ENCODE measurements around the gene TCF12.

TCF12 gene

DNA sequence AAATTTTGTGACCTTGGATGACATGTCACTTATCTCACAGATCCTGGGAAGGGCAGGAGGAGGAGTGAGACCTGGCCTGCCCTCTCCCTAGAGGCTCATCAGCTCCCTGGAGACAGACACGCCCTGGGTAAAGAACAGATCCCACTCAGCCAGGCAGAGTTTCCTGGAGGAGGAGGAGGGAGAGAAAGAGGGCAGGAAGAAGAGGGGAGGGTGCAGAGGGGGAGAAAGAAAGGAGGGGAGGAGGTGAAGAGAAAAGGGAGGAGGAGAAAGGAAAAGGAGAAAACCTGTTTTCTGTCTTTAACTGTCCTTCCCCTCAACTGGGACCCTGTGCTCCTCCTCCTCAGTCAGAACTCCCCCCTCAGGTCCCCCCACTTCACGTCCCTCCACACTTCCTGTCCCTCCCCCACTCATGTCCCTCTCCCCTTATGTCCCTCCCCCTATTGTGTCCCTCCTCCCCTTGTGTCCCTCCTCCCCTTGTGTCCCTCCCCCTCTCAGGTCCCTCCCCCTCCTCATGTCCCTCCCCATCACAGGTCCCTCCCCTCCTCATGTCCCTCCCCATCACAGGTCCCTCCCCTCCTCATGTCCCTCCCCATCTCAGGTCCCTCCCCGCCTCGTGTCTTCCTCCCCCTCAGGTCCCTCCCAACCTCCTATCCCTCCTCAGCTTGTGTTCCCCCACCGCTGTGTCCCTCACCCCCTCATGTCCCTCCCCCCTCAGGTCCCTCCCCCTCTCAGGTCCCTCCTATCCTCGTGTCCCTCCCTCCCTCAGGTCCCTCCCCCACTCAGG, 405.6 kb downstream of the TCF12 start:
- no peak for DNase-seq

DNA sequence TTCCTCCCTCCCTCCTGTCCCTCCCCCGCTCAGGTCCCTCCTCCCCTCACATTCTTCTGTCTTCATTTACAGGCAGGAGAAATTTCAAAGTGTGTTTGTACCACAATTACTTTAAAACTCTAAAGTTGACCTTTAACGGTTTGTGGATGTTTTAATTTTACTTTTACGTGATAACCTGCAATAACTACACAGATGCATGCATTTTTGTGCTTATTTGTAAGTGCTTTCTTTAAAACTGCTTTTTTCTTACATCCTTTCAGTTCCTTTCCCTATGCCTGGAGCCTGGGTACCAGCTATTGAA, 406.1 kb downstream of the TCF12 start:
- DNase-seq, result no peak

DNA sequence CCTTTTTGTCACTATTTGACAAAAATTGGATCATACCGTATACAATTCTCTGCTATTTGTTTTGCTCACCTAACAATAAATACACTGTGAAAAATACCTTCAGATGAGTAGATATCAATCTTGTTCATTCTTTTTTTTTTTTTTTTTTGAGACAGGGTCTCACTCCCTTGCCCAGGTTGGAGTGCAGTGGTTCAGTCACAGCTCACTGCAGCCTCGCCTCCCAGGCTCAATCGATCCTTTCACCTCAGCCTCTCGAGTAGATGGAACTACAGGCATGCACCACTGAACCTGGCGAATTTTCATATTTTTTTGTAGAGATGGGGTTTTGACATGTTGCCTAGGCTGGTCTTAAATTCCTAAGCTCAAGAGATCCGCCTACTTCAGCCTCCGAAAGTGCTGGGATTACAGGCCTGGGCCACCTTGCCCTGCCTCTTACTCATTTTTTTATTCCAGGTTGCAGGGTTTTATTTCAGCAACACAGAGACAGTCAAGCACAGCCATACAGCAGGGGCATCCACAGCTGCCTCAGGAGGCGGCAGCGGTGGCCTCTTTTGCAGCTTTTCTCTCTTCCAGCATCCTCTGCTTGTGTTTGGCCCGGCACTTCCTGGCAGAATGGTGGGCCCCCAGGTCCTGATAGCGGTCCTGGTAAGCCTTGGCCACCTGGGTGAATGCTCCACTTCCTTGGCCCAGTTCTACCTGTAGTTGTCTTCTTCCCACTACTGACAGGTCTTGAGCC, 406.7 kb downstream of the TCF12 start:
- DNase-seq, result no peak

DNA sequence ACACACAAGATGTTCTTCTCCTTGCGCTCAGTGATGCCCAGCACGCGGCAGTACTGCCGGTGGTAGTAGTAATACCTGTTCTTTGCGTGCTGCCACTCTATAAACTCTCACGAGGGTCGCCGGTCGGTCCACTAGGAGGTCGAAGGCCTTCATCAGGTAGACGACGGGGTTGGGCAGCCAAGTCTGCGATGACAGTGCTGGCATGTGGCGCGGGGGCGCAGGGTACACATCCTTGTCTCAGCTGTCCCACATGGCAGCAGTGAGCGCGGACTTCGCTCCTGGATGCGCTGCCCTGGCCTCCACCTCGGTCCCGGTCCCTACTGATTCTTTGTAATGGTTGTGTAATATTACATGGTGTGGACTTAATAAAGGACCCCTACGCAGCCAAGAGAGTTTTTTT, 407.8 kb downstream of the TCF12 start:
- DNase-seq, result no peak

DNA sequence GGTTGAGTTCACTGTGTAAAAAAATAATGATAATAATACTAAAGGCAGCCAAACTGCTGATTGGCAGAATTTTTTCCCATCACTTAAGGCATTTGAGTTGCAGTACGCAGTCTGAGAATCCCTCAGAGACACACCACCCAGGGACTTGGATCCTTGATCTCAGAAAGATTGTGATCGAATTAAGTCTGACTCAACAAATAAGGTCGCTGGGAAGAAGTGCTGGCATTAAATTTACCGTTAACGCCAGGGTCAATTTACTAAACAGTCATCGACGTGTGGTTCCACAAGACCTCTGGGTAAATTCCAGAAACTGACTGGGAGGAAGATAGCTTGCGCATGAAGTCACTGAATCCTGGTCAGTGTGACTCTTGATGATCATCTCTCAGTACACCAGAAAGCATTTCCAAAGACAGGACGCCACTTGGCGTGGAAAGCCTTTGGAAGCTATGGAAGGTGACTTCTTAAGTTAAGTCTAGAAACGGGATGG, 409.6 kb downstream of the TCF12 start:
- DNase-seq, result no peak

DNA sequence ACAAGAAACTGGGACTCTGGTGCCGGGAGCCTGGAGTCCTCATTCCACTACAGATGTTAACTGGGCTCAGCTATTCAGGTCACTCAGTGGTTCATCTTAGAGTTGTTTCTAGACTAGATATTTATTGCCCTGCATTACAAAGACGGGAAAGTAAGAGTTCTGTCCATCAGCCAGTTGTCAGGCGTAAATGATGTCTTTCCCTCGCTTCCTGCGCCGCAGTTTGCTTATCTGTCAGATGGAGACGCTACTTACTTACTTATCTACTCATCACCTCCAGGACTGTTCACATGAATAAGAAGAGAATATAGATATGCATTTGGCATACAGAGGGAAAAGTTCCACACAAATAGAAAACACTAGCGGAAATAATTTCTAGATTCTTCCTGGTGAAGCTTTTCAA, 410.0 kb downstream of the TCF12 start:
- DNase-seq, result no peak

DNA sequence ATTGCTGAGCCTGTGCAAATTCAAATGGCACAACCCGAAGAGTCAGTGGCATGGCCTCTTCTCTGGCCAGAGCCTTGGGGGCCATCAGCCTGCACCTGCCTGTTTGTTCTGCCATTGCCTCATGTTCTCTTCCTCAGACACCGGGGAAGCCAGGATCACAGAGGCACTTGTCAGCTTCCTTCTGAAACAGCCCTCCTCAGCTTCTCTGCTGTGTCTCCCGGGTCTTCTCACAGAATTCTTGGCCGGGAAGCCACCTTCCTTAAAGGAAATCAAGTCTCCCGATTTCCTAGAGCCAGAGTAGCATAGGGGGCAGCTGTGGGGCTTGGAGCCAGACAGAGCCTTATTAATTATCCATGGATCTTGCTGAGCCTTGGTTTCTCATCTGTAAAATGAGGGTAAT, 410.5 kb downstream of the TCF12 start:
- no peak for DNase-seq

DNA sequence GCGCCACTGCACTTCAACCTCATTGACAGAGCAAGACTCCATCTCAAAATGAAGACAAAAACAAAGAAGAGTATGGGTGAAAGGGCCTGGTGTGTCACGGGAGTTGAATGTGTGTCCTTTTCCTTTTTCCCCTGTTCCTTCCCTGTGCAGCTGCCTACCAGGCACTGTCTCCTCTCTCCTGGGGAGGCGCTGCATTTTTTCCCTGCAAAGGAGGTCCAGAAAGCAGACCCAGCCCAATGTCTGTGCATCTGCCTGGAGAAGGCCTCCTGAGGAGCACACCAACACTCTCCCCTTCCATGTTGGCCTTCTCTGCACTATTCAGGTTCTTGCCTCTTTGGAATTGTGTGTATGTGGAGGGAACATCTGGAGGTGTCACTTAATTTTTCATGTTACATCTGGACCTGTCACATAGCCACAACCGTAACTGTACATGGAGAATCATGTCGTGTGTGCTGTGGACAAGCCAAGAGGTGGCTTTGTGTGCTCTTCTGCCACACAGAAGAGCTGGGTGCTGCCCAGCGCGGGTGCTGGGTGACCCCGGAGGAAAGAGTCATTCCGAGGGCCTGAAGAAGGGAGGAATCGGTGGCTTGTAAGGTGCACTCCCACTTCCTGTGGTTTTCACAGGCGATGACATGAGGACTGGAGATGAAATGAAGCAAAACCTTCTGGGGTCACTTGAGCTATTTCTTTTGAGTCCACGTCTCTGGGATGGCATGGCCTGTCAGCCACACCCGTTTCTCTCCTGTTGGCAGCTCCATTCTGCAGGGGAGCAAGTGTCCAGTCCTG, 411.3 kb downstream of the TCF12 start:
- DNase-seq, result no peak

DNA sequence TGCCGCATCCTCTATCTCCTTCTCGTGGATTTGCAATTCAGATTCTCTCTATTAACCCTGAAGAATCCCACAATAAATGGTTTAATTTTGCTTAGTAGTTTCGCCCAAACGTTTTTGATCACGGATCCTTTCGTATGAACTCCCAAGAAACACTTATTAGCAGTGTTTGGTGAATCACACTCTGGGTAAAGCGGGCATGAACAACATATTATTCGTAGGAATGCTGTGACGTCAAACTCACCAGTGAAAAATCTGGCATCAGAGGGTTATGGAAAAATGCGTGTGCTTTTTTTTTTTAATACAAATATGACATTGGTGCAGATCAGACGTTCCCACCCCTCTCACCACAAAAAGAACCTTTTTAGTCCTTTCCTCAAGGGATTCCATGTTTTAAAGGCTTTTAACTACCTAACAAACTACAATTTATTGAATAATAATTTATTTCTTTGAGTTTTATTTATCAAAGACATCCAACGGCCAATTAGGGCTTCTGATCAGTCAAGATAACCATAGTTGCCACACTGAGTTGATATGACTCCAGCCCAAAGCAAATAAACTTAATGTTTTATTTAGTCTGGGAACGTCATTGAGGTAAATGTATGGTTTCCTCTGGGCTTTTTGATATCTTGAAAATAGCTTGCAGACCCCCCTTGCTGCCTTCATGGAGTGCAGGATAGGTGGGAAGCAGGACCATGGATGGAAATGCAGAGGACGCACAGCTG, 412.3 kb downstream of the TCF12 start:
- DNase-seq, result no peak

DNA sequence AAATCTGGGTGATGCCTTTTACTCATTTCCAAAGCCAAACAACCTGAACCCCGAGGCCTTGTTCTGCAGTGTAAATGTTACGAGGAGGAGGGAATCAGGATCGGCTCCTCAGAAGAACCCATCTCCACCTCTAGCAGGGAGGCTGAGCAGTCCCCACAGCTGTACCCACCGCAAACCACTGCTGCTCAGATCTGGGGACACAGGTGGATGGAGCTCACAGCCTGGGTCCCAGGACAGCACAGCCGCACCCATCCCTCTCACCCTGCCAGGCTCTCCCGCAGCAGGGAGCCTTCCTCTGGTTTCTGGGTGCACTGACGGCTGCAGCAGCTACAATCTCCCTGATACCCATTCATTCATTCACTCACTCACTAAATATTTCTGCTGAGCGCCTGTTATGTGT, 413.9 kb downstream of the TCF12 start:
- DNase-seq, result no peak

DNA sequence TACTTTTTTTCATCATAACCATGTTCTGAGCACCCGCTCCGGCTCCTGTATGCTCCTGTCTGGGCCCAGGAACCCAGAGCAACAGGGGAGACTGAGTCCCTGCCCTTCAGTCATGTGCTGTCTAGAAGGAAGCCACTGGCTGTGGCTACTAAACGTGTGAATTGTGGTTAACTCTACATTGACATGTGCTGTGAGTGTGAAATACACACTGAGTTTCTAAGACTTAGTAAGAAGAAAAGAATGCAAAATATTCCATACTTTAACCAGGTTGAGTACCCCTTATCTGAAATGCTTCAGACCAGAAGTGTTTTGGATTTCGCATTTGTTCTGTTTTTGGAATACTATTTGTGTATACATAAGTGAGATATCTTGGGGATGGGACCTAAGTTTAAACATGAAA, 415.0 kb downstream of the TCF12 start:
- DNase-seq, result no peak

DNA sequence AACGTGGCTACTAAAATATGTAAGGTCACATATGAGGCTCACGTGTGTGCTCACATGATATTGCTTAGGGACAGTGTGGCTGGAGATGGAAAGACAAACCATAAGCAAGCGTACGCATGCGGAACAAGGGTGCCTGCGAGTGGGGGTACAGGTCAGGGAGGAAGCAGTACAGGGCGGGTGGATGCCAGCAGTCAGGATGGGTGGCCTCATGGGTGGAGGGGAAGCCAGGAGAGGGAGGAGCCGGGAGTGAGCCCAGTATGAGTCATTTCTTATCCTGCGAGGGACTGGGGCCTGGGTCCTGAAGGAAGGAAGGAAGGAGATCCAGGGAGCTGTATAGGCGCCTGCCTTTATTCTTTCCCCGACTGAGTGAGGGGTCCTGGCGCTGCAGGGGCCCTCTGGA, 415.8 kb downstream of the TCF12 start:
- no peak for DNase-seq

DNA sequence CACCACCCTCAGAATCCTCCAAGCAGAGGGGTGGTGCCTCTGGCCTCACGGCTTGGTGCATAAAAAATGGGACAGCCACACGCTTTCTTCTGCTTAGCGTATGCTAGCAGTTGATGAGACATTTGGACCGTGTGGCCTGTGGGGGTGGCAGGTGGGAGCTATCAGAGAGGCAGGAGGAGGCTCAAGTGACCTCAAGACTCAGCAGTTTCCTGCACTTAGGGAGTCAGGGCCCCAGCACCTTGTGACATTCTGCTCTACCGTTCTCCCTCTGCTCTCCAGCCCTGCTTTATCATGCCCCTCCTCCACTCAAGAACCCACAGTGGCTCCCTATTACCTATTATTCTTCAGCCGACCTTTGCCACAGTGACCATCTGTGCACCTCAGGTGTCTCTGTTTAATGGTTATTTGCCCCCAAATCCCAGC, 416.9 kb downstream of the TCF12 start:
- DNase-seq, result peak in 1 of 4 experiments; percentile 10

DNA sequence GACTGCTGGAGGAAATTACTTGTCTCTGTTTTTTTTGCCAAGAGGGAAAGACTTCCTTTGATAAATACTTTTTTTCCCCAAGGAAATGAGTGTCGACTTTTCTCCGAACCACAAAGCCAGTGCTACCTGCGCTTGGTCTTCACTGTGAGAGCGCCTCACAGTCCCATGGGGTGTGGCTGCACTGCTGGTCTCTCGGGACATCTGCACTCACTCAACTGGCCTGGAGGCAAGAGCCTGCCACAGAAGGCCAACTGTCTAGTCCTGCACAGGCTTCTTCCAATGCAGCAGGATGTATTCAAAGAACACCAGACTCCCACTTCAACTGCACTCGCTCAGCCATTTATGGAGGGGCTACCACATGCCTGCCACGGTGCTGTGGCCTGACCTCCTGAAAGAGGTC, 417.3 kb downstream of the TCF12 start:
- no peak for DNase-seq

DNA sequence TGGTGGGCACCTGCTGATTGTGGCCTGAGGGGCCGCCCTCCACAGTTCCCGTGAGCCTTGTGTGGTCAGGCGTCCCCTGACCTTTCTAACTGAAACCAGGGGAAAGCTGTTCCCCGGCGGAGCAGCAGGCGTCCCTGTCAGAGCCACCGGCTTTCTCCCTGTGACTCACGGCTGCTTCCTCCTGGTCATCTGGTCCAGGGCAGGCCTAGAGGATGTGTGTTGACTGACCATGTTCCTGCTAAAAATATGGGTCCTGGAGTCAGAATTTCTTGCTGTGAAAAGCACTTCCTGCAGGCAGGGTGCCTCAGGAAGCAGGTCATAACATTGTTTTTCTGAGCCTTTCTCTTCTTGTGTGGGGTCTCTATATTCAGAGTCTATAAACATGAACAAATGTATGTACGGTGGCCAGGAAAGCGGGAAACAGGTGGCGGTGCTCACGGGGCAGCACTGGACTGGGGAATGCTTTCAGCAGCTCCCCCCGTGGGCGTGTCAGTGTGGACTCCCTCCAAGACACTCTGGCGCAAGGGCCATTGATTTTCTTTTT, 419.5 kb downstream of the TCF12 start:
- DNase-seq, result peak; percentile 52 to 67 (median 60)

DNA sequence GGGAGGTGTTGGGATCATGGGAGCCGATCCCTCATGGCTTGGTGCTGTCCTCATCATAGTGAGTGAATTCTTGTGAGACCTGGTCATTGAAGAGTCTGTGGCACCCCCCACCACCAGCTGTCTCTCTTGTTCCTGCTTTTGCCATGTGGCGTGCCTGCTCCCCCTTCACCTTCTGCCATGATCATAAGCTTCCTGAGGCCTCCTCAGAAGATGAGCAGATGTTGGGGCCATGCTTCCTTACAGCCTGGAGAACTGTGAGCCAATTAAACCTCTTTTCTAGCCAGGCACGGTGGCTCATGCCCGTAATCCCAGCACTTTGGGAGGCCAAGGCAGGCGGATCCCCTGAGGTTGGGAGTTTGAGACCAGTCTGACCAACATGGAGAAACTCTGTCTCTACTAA, 420.9 kb downstream of the TCF12 start:
- no peak for DNase-seq

Measured in suppressor macrophage (primary cell).